OCI-LY1 (cell line): Measurements from ENCODE around the gene NDUFV1.

Source experiments
- EZH2 ChIP-seq: fragments of 200-600 bp; sonication (generic), shearing (Covaris generic); IDR thresholded peaks from 2 replicates; pipeline ENCODE4 v1.8.0; 2017; ENCODE audit warnings: borderline replicate concordance, mixed run types, mild to moderate bottlenecking, antibody characterized with exemption, low read length, moderate library complexity, mixed read lengths
- TF ChIP-seq, protein P1 (sequence below): fragments of 200-600 bp; sonication (generic), shearing (Covaris generic); IDR thresholded peaks from 2 replicates; pipeline ENCODE4 v1.5.1; 2017; ENCODE audit warnings: mild to moderate bottlenecking, antibody characterized with exemption, low read length, moderate library complexity, mixed read lengths

DNA sequence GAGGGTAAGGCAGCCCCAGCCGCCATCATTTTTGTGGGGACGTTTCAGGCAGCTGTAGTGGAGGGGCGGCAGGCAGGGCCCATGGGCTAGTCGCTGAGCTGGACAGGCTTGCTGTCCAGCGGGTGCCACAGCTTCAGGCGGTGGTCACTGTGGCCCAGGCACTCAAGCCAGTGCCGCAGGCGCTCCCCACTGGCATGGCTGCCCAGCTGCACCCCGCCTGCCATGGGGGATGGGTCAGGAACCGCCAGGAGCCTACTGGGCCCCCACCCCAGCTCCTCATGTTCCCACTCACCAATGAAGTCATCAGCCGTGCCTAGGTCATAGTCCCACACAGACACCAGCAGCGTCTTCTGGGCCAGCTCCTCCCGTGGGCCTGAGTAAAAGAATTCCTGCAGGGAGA lies 6.0 kb downstream of the NDUFV1 start:
- TF ChIP-seq, protein P1, sequence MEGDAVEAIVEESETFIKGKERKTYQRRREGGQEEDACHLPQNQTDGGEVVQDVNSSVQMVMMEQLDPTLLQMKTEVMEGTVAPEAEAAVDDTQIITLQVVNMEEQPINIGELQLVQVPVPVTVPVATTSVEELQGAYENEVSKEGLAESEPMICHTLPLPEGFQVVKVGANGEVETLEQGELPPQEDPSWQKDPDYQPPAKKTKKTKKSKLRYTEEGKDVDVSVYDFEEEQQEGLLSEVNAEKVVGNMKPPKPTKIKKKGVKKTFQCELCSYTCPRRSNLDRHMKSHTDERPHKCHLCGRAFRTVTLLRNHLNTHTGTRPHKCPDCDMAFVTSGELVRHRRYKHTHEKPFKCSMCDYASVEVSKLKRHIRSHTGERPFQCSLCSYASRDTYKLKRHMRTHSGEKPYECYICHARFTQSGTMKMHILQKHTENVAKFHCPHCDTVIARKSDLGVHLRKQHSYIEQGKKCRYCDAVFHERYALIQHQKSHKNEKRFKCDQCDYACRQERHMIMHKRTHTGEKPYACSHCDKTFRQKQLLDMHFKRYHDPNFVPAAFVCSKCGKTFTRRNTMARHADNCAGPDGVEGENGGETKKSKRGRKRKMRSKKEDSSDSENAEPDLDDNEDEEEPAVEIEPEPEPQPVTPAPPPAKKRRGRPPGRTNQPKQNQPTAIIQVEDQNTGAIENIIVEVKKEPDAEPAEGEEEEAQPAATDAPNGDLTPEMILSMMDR: no peak
- no peak for TF ChIP-seq EZH2
